Stimulated activated memory B cell treated with anti-CD40 and anti-IgM and Interleukin-4, amounts not matched to agents 10 μg/mL and 1 μg/mL and 100 μg/mL, for 72 hours (primary cell): ENCODE data around the gene AMZ1.
"Not testable (repeated sequence)": the region's sequence is repeated elsewhere in the genome, so short reads cannot be mapped to it uniquely, and the experiment has no call there.

Experiments
- ATAC-seq: fragments of 150-1000 bp; cut with Tn5 transposase; 2 replicates; pipeline ENCODE4 v1.10.0; 2021
- H3K27ac Mint-ChIP-seq: one replicate; pipeline ENCODE4 v1.8.0; 2022; ENCODE audit warnings: mild to moderate bottlenecking, mixed read lengths
- H3K27me3 Mint-ChIP-seq: one replicate; pipeline ENCODE4 v1.8.0; 2022; ENCODE audit warnings: mixed read lengths
- H3K36me3 Mint-ChIP-seq: one replicate; pipeline ENCODE4 v1.8.0; 2022; ENCODE audit warnings: mixed read lengths
- H3K4me1 Mint-ChIP-seq: one replicate; pipeline ENCODE4 v1.8.0; 2022; ENCODE audit warnings: mixed read lengths
- H3K4me3 Mint-ChIP-seq: one replicate; pipeline ENCODE4 v1.8.0; 2022; ENCODE audit warnings: mild to moderate bottlenecking, moderate library complexity, mixed read lengths
- H3K9me3 Mint-ChIP-seq: one replicate; pipeline ENCODE4 v1.8.0; 2022; ENCODE audit warnings: mixed read lengths

Gene AMZ1

DNA sequence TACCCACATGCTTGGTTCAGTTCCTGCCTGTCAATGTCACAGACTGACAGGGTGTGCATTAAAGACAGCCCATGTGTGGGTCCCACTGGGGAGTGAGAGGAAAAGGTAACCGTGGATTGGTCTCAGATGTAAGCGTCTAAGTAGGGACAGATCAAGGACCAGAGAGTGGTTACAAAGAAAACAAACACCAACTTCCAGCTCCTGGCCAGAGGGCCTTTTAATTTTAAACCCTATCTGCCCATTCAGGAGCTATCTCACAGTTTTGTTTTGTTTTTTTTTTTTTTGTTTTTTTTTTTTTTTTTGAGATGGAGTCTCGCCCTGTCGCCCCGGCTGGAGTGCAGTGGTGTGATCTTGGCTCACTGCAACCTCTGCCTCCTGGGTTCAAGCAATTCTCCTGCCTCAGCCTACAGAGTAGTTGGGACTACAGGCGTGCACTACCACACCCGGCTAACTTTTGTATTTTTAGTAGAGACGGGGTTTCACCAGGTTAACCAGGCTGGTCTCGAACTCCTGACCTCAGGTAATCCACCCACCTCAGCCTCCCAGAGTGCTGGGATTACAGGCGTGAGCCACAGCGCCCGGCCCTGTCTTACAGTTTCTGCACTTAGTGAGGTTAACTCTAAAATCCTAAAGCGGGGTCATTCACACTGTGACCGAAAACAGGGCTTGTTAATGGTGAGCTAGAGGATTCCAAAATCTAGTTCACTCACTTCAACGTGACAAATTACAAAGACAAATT lies 49.2 kb downstream of the AMZ1 start:
- peaks cover 61% of the 10 kb centered on the region for H3K4me1 Mint-ChIP-seq
- H3K27me3 Mint-ChIP-seq, ATAC-seq, H3K9me3 Mint-ChIP-seq, H3K4me3 Mint-ChIP-seq: not testable (repeated sequence)
- peaks cover 41% of the 10 kb centered on the region for H3K36me3 Mint-ChIP-seq
- H3K27ac Mint-ChIP-seq: peak overlapping the region; percentile 65

DNA sequence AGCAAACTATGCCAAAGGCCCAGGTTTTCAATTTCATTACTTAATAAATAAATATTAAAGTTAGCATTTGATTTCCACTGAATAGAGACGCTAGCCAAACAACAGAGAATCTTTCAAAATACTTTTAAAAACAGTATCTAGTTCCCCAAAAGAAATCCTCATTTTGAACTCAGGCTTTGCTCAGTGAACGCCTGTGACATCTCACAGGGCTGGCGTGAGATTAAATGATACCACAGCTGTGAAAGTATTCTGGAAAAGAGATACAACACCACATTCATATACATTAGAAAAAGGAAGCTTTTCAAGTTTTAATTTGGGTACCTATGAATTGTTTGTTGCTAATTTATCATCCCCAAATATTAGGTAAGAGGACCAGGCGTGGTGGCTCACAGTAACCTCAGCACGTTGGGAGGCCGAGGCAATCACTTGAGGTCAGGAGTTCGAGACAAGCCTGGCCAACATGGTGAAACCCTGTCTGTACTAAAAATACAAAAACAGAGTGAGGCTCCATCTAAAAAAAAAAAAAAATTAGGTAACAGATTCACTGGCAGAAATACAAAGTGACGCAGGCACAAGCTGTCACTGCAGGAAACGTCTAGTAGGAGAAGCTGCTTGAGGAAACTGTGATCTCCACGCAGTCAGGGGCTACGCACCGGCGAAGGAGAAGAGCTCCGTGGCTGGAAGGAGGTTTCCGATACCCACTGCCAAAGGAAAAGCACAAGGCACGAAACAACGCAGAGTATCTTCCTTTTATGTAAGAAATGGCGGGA lies 50.0 kb downstream of the AMZ1 start:
- Mint-ChIP-seq H3K27me3 (no peaks in the 10 kb centered on the region), H3K27ac (no peak overlapping the region), H3K4me3 (no peak overlapping the region), H3K36me3 (peaks cover 41% of the 10 kb centered on the region), H3K9me3 (no peaks in the 10 kb centered on the region), H3K4me1 (peaks cover 61% of the 10 kb centered on the region)
- ATAC-seq: no peak

DNA sequence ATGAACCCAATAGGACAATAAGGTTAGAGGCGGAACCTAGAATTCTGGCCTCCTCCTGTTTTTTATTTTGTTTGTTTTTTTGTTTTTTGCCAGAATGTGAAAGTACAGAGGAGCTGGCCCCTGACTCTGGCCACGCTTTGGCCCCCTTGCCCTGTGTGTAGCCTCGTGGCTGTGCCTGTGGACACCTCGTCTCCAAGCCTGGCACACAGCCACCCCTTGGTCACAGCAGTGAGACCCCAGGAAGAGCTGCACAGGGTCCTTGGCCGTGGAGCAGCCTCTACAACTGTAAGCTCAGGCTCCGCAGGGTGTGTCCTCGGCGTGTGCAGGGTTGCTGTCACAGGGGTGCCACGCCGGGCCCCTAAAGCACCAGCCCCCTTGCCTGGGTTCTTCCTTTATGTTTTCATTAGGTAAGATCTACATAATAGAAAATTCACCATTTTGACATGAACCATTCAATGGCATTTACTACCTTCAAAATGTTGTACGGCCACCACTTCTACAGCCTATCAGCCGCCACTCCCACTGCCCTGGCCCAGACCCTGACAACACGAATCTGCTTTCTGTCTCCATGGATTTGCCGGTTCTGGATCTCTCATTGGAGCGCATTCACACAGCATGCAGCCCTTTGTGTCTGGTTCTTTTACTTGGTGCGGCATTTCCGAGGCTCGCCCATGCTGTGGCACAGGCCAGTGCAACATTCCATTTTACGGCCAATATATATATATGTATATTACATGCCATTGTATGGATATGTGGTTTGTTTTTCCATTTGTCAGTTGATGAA lies 51.0 kb downstream of the AMZ1 start:
- ATAC-seq: no peak
- H3K4me3 Mint-ChIP-seq: no peak overlapping the region
- H3K36me3 Mint-ChIP-seq: peaks cover 32% of the 10 kb centered on the region
- no peaks in the 10 kb centered on the region for H3K27me3 Mint-ChIP-seq
- H3K27ac Mint-ChIP-seq: no peak overlapping the region
- H3K9me3 Mint-ChIP-seq: no peaks in the 10 kb centered on the region
- H3K4me1 Mint-ChIP-seq: peaks cover 53% of the 10 kb centered on the region

DNA sequence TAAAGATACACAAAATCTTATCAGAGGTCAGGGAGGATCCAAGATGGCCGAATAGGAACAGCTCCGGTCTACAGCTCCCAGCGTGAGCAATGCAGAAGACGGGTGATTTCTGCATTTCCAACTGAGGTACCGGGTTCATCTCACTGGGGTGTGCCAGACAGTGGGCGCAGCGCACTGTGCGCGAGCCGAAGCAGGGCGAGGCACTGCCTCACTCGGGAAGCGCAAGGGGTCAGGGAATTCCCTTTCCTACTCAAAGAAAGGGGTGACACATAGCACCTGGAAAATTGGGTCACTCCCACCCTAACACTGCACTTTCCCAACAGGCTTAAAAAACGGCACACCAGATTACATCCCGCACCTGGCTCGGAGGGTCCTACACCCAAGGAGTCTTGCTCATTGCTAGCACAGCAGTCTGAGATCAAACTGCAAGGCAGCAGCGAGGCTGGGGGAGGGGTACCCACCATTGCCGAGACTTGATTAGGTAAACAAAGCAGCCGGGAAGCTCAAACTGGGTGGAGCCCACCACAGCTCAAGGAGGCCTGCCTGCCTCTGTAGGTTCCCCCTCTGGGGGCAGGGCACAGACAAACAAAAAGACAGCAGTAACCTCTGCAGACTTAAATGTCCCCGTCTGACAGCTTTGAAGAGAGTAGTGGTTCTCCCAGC lies 55.7 kb downstream of the AMZ1 start:
- ATAC-seq, H3K4me3 Mint-ChIP-seq, H3K27ac Mint-ChIP-seq, H3K27me3 Mint-ChIP-seq: not testable (repeated sequence)
- peaks cover 15% of the 10 kb centered on the region for H3K9me3 Mint-ChIP-seq
- peaks cover 42% of the 10 kb centered on the region for H3K4me1 Mint-ChIP-seq
- peaks cover 39% of the 10 kb centered on the region for H3K36me3 Mint-ChIP-seq

DNA sequence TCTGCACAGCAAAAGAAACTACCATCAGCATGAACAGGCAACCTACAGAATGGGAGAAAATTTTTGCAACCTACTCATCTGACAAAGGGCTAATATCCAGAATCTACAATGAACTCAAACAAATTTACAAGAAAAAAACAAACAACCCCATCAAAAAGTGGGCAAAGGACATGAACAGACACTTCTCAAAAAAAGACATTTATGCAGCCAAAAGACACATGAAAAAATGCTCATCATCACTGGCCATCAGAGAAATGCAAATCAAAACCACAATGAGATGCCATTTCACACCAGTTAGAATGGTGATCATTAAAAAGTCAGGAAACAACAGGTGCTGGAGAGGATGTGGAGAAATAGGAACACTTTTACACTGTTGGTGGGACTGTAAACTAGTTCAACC lies 60.7 kb downstream of the AMZ1 start:
- H3K36me3 Mint-ChIP-seq: peaks cover 49% of the 10 kb centered on the region
- ATAC-seq, H3K4me3 Mint-ChIP-seq, H3K27ac Mint-ChIP-seq, H3K27me3 Mint-ChIP-seq: not testable (repeated sequence)
- peaks cover 53% of the 10 kb centered on the region for H3K4me1 Mint-ChIP-seq
- peaks cover 15% of the 10 kb centered on the region for H3K9me3 Mint-ChIP-seq

DNA sequence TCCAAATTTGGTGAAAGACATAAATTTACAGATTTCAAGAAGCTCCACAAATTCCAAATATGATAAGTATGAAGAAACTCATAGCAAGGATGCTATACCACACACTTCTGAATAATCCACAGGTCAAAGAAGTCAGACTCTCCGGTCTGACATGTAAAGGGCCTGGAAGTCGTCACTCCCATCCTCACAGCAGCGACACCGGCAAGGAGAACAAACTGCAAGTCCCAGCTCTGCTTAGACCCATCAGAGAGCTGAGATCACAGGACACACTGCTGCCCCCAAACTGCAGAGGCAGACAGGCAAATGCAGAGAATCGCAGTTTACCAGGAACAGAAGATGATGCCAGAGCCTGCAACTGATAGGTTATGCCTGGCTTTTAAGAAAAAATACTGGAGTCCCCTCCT lies 62.0 kb downstream of the AMZ1 start:
- Mint-ChIP-seq H3K4me3 (no peak overlapping the region), H3K27ac (no peak overlapping the region), H3K4me1 (peaks cover 54% of the 10 kb centered on the region), H3K36me3 (peaks cover 53% of the 10 kb centered on the region), H3K27me3 (no peaks in the 10 kb centered on the region), H3K9me3 (peaks cover 12% of the 10 kb centered on the region)
- ATAC-seq: no peak

DNA sequence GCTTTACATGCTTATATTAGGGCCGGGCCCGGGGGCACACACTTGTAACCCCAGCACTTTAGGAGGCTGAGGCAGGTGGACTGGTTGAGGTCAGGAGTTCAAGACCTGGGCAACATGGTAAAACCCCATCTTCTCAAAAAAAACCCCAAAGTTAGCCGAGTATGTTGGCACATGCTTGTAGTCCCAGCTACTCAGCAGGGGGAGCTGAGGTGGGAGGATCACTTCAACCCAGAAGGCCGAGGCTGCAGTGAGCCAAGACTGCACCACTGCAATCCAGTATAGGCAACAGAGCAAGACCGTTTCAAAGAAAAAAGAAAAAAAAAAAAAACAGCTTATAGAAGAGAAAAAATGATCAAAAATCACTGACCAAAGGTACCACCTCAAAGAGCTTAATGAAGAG lies 63.1 kb downstream of the AMZ1 start:
- no peak overlapping the region for H3K4me3 Mint-ChIP-seq
- H3K27ac Mint-ChIP-seq: peak overlapping the region; percentile 33
- ATAC-seq: peak; percentile 60
- H3K36me3 Mint-ChIP-seq: peaks cover 50% of the 10 kb centered on the region
- peaks cover 6% of the 10 kb centered on the region for H3K9me3 Mint-ChIP-seq
- H3K27me3 Mint-ChIP-seq: no peaks in the 10 kb centered on the region
- peaks cover 48% of the 10 kb centered on the region for H3K4me1 Mint-ChIP-seq

DNA sequence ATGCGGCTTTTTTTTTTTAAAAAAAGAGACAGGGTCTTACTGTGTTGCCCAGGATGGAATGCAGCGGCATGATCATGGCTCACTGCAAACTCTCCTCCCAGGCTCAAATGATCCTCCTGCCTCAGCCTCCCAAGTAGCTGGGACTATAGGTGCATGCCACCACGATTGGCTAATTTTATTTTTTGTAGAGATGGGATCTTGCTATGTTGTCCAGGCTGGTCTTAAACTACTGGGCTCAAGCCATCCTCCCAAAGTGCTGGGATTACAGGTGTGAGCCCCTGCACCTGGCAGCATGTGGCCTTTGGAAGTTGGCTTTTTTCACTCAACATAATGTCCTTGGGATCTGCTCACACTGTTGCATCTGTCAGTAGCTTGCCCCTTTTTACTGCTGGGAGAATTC lies 65.1 kb downstream of the AMZ1 start:
- peaks cover 54% of the 10 kb centered on the region for H3K36me3 Mint-ChIP-seq
- peaks cover 57% of the 10 kb centered on the region for H3K4me1 Mint-ChIP-seq
- H3K9me3 Mint-ChIP-seq: no peaks in the 10 kb centered on the region
- no peak for ATAC-seq
- no peaks in the 10 kb centered on the region for H3K27me3 Mint-ChIP-seq
- no peak overlapping the region for H3K4me3 Mint-ChIP-seq
- no peak overlapping the region for H3K27ac Mint-ChIP-seq

DNA sequence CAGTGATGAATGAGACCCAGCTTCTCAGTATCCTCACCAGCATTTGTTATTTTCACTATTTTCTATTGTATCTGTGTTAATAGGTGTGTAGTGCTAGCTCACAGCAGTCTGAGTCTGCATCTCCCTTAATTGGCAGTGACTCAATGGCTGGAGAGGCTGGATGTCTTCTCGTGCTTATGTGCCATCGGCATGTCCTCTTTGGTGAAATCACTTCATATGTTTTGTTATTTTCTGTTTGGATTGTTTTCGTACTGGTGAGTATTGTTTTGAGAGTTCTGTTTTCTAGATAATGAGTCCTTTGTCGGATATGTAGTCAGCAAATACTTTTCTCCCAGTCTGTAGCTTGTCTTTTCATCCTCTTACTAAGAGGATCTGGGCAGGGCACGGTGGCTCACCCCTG lies 66.1 kb downstream of the AMZ1 start:
- H3K4me3 Mint-ChIP-seq: no peak overlapping the region
- no peaks in the 10 kb centered on the region for H3K27me3 Mint-ChIP-seq
- no peak overlapping the region for H3K27ac Mint-ChIP-seq
- H3K9me3 Mint-ChIP-seq: no peaks in the 10 kb centered on the region
- H3K36me3 Mint-ChIP-seq: peaks cover 60% of the 10 kb centered on the region
- peaks cover 66% of the 10 kb centered on the region for H3K4me1 Mint-ChIP-seq
- ATAC-seq: no peak

DNA sequence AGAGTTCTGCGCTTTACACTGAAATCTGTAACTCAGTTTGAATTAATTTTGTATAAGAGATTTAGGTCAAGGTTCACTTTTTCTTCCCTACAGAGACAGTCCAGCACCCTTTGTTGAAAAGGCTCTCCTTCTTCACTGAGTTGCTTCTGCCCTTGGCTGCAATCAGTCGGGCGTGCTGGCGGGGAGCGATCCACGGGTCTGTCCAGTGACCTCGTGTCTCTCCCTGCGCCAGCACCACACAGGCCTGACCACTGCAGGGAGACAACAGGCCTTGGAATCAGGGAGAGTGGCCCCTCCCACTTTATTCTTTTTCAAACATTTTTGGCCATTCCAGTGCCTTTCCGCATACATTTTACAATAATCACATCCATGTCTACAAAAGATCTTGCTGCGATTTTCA lies 66.9 kb downstream of the AMZ1 start:
- H3K27ac Mint-ChIP-seq: no peak overlapping the region
- H3K36me3 Mint-ChIP-seq: peaks cover 63% of the 10 kb centered on the region

DNA sequence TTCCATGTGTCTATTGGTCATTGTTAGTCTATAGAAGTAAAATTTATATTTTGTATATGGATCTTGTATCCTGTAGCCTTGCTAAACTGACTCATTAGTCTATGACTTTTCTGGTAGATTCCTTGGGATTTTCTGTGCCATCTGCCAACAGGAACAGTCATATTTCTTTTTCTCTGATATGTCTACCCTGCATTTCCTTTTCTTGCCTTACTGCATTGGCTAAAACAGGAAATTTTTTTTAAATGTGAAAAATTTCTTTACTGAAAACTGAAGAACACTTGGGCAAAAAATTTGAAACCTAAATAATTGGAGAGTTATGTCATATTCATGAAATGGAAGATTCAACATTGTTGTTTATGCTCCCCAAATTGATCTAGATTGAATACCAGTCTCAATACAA lies 67.5 kb downstream of the AMZ1 start:
- Mint-ChIP-seq H3K27ac (no peak overlapping the region), H3K4me1 (peaks cover 71% of the 10 kb centered on the region), H3K36me3 (peaks cover 63% of the 10 kb centered on the region), H3K9me3 (no peaks in the 10 kb centered on the region), H3K4me3 (no peak overlapping the region), H3K27me3 (no peaks in the 10 kb centered on the region)
- ATAC-seq: no peak

More for the DNA sequence above, 66.9 kb downstream of the AMZ1 start:
- H3K9me3 Mint-ChIP-seq: no peaks in the 10 kb centered on the region
- H3K4me1 Mint-ChIP-seq: peaks cover 70% of the 10 kb centered on the region
- H3K4me3 Mint-ChIP-seq: no peak overlapping the region
- no peak for ATAC-seq
- no peaks in the 10 kb centered on the region for H3K27me3 Mint-ChIP-seq

DNA sequence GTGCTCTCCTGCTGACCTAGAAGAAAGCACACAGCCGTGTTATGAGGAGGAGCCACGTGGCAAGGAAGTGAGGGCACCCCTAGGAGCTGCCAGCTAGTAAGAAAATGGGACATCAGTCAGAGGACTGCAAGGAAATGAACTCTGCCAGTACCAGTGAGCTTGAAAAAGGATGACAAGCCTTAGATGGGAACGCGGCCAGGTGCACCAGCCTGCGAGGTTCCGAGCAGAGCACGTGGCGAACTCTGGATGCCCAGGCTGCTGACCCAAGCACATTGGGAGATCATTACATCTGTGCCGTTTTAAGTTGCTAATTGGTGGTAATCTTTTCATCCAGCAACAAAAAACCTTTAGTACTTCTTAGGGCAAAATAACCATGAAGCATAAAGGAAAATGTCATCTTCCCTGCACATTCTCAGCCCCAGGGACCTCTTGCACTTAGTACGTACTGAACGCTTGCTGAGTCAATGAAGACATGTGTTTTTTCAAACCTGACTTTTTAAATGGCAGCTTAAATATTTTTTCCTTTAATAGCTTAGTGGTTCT lies 69.4 kb downstream of the AMZ1 start:
- no peaks in the 10 kb centered on the region for H3K27me3 Mint-ChIP-seq
- no peak for ATAC-seq
- peak overlapping the region; percentile 60 for H3K4me3 Mint-ChIP-seq

DNA sequence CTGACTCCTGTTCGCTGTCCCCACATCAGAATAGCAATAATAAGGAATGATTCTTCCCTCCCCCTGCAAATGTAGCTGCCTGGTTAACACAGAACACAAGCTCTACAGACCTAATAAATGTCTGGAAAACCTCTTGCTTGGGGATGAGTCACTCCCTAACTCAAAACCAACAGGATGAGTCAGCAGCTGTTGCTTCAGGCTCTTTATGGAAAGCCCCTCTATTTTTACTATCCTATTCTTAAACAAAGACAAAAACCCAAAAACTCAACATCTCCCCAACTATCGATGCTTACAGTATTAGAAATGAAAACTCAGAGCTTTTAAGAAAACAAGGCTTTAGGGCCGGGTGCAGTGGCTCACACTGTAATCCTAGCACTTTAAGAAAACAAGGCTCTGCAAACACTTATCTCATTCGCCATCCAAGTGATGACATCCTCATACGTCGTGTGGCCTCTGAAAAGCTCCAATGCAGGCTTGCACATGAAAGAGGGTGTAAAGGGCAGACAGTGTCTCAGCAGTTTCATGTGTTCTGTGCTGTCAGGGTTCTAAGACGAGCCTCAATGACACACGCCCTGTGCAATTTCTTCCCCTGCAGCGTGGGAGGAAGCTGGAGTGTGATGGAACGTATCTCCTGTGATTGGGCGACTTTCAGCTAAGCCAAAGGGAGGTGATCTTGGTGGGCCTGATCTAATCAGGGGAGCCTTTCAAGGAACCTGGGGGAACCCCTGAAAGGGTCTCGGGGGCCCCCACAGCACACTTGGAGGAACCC lies 70.1 kb downstream of the AMZ1 start:
- peak overlapping the region; percentile 60 for H3K4me3 Mint-ChIP-seq
- ATAC-seq: peak; percentile 95
- H3K4me1 Mint-ChIP-seq: peaks cover 60% of the 10 kb centered on the region

More for the DNA sequence above, 69.4 kb downstream of the AMZ1 start:
- peaks cover 60% of the 10 kb centered on the region for H3K4me1 Mint-ChIP-seq
- H3K36me3 Mint-ChIP-seq: peaks cover 72% of the 10 kb centered on the region
- no peaks in the 10 kb centered on the region for H3K9me3 Mint-ChIP-seq
- peak overlapping the region; percentile 96 for H3K27ac Mint-ChIP-seq

More for the DNA sequence above, 70.1 kb downstream of the AMZ1 start:
- Mint-ChIP-seq H3K27ac (peak overlapping the region; percentile 96), H3K9me3 (no peaks in the 10 kb centered on the region), H3K36me3 (peaks cover 72% of the 10 kb centered on the region), H3K27me3 (no peaks in the 10 kb centered on the region)
